Lung (tissue), 12 donors: Measurements from ENCODE around the gene RPL13A. TPM values are rescaled to one million over a fixed set of nuclear protein-coding genes. Genes with fewer than 3 reads are reported as not detected.

Experiments used
- ATAC-seq: fragments of 200-7000 bp; cut with Tn5 transposase; one replicate; pipeline ENCODE4 v1.9.1; 2020; ENCODE audit warnings: moderate number of reproducible peaks; ENCODE audit not compliant: insufficient read depth, low FRiP score
- DNase-seq, 3 donors: peaks; one replicate each; pipeline ENCODE4 v3.0.0-alpha.2; 2013 to 2017
- H3K27ac ChIP-seq, 2 donors: one replicate each; pipeline ENCODE4 v1.5.1; 2013; ENCODE audit warnings: mild to moderate bottlenecking in 2 of 2, moderate library complexity in 2 of 2, control low read depth in 1 of 2, inconsistent platforms in 1 of 2, low read depth in 1 of 2, low read length in 1 of 2
- H3K27me3 ChIP-seq, 3 donors: one replicate each; pipeline ENCODE4 v1.5.1; 2013; ENCODE audit warnings: low read length in 2 of 3; ENCODE audit not compliant: control insufficient read depth in 3 of 3, insufficient read depth in 3 of 3
- H3K36me3 ChIP-seq, 4 donors: one replicate each; pipeline ENCODE4 v1.5.1; 2013; ENCODE audit warnings: low read length in 4 of 4, mild to moderate bottlenecking in 1 of 4, moderate library complexity in 1 of 4; ENCODE audit not compliant: control insufficient read depth in 4 of 4, insufficient read depth in 4 of 4
- H3K4me1 ChIP-seq, 5 donors: one replicate each; pipeline ENCODE4 v1.5.1; 2013; ENCODE audit warnings: low read length in 5 of 5, mild to moderate bottlenecking in 2 of 5, moderate library complexity in 1 of 5; ENCODE audit not compliant: control insufficient read depth in 5 of 5, insufficient read depth in 5 of 5
- H3K4me3 ChIP-seq: one replicate; pipeline ENCODE4 v1.5.1; 2013; ENCODE audit warnings: mild to moderate bottlenecking, control low read depth, moderate library complexity
- H3K9ac ChIP-seq, 2 donors: one replicate each; pipeline ENCODE4 v1.5.1; 2013; ENCODE audit warnings: low read length in 2 of 2, control low read depth in 1 of 2; ENCODE audit not compliant: insufficient read depth in 1 of 2
- H3K9me3 ChIP-seq, 4 donors: one replicate each; pipeline ENCODE4 v1.5.1; 2013; ENCODE audit warnings: low read length in 3 of 4, mild to moderate bottlenecking in 1 of 4, moderate library complexity in 1 of 4; ENCODE audit not compliant: control insufficient read depth in 4 of 4, insufficient read depth in 3 of 4
- CTCF ChIP-seq: IDR thresholded peaks from 2 replicates; pipeline ENCODE4 v1.5.1; 2012; ENCODE audit warnings: mild to moderate bottlenecking; ENCODE audit errors: control extremely low read depth, extremely low read depth
- WGBS, 2 donors: extraction: QIAGEN DNeasy Blood & Tissue Kit; methylation state at CpG; one replicate each; pipeline ENCODE4 v1.1.7; 2013; 5-methylcytosine and 5-hydroxymethylcytosine counted together
- polyA plus RNA-seq, 2 donors: library from polyadenylated mRNA; stranded (reverse); fragments of 200-250 nt; gene quantifications; one replicate each; pipeline ENCODE4 v1.2.1, GENCODE V29; 2013
- total RNA-seq, 2 donors: library from RNA; depleted of rRNA in 1 of 2; stranded (reverse); fragments of >200 nt in 1 of 2; gene quantifications; one replicate each; pipeline ENCODE4 v1.2.1, GENCODE V29; 2014 to 2021
- donor health status: control.
- donor health status: control.
- donor health status: Bipolar disorder and iron deficiency.
- donor health status: healthy.
- donor health status: DM: yes; HTN: yes; CAD: no.

The RPL13A gene
- total and polyA plus RNA-seq, 4 donors, result 1,499 to 2,816 (median 2,481) TPM

GRCh38 chr19:49490287-49491029, 3.0 kb downstream of the RPL13A start:
- ATAC-seq (no peak), DNase-seq (no peak)
- 89 to 91% methylated on average over 27 of the region's 27 CpGs for WGBS, 2 donors
- H3K4me1 ChIP-seq, result peaks cover 2 to 14% (median 6%) of the 10 kb centered on the region in 5 donors
- no peak for TF ChIP-seq CTCF
- H3K9me3 ChIP-seq, result no peaks in the 10 kb centered on the region
- H3K27ac ChIP-seq, result peak overlapping the region in 1 of 2 donors; percentile 52
- no peak overlapping the region for H3K9ac ChIP-seq
- H3K27me3 ChIP-seq, result no peaks in the 10 kb centered on the region
- peaks cover 23 to 43% (median 35%) of the 10 kb centered on the region in 4 donors for H3K36me3 ChIP-seq
- H3K4me3 ChIP-seq, result no peak overlapping the region

GRCh38 chr19:49491030-49491803, 3.8 kb downstream of the RPL13A start:
- no peak for TF ChIP-seq CTCF
- H3K9ac ChIP-seq, result no peak overlapping the region
- 85 to 92% methylated on average over 13 to 16 of the region's 17 CpGs for WGBS, 2 donors
- no peaks in the 10 kb centered on the region for H3K9me3 ChIP-seq
- no peaks in the 10 kb centered on the region for H3K27me3 ChIP-seq
- DNase-seq (no peak), ATAC-seq (no peak)
- H3K27ac ChIP-seq, result no peak overlapping the region
- peaks cover 2 to 14% (median 6%) of the 10 kb centered on the region in 5 donors for H3K4me1 ChIP-seq
- H3K36me3 ChIP-seq, result peaks cover 23 to 43% (median 35%) of the 10 kb centered on the region in 4 donors
- no peak overlapping the region for H3K4me3 ChIP-seq

- DNase-seq (no peak), ATAC-seq (no peak)
- Histone ChIP-seq H3K27ac (no peak overlapping the region), H3K36me3 (peaks cover 23 to 51% (median 35%) of the 10 kb centered on the region in 4 donors), H3K4me3 (no peak overlapping the region), H3K9ac (no peak overlapping the region), H3K4me1 (peaks cover 2 to 14% (median 6%) of the 10 kb centered on the region in 5 donors), H3K9me3 (no peaks in the 10 kb centered on the region), H3K27me3 (no peaks in the 10 kb centered on the region)
- WGBS, 2 donors, result 78 to 83% methylated on average over 7 of the region's 7 CpGs
- no peak for TF ChIP-seq CTCF
Measured at GRCh38 chr19:49491804-49492572, 4.6 kb downstream of the RPL13A start.
